T-helper 2 cell (primary cell): ENCODE measurements around the gene HNMT.
"Not testable (repeated sequence)": the region's sequence is repeated elsewhere in the genome, so short reads cannot be mapped to it uniquely, and the experiment has no call there.

ENCODE experiments used
- DNase-seq, 5 experiments: peaks; one replicate each; pipeline versions ENCODE4 v3.0.0 to v3.0.0-alpha.2; 2012 to 2022

HNMT gene

DNA sequence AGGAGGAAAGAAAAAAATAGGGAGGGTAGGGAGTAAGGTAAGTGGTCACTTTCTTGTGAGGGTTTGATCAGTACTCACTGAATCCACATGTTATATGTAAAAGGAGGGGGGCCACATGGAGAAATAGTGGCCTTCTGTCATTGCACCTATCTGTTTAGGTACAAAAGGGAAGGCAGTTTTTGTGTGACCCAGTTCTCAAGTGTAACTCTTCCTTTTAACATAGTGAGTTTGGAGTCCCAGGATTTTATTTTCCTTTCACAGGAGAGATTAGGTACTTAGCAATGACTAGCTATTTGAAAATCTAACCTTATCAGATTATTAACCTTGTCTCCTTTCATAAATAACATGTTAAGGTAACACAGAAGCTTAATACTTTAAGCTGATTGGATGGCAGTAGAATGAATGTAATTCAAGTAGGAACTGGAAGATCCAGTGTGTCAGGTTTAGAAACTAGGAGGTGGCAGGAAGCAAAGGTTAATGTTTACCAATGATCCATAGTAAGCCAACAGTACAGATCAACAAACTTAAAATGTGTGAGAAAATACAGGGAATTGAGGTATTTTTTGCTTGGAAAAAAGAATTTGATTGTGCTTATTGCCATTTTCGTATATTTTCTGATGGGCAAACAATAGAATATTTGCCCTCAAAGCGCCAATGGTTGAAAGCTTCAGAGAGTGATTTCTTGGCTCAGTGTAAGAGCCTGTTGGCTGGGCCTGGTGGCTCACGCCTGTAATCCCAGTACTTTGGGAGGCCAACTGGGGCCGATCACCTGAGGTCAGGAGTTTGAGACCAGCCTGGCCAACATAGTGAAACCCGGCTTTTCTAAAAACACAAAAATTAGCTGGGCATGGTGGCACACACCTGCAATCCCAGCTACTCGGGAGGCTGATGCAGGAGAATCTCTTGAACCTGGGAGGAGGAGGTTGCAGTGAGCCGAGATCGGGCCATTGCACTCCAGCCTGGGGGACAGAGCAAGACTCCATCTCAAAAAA lies 11.3 kb downstream of the HNMT start:
- DNase-seq, result no peak

DNA sequence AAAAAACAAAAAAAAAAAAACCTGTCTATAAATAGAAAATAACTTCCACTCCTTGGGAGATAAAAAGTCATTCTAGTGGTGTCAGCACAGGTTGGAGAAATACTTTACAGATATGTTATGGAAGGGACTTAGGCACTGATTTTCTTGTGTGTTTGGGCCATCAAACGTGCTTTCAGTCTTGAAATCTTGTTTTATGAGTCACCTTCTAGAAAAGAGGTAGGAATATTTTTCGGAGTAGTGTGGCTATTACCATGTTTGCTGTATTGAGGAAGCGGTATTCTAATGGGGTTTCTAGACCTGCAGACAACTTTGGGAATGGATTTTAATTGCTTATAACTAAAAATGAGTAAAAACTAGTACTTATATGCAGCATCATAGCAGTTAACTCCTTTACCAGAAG lies 12.0 kb downstream of the HNMT start:
- DNase-seq, result no peak

DNA sequence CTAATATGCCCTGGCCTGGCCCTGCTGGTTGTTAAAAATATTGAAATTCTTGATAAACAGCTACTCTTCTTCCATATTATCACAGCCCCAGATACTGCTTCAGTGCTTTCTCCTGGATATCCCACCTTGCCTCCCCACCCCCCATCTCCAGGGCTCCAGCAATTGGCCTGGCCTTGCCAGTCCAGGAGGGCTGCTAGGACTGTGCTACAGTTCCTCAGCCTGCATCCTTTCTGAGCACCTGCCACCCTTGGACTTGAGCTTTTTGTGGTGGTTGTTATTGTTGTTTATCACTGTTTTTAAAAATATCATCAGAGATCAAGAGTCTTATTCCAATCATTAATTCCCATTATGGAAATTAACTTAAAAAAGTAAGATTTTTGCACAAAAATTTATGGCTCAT lies 13.5 kb downstream of the HNMT start:
- no peak for DNase-seq

DNA sequence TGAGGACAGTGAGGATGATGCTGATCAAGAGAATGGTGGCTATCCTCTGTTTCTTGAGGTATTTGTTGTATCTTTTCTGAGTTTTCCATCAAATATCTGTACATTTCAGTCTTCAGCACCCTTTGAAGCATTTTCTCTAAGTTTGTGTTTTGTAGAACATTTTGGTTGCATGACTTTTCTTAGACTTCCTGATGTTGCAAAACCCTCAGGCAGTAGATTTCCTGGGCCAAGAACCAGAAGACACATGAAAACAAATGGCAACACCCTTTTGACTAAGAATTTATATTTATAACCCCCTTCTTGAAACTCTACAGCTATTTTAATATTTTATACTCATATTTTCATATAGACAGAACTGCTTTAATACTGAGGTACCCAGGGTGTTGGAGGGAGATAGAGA lies 16.2 kb downstream of the HNMT start:
- DNase-seq, result no peak

DNA sequence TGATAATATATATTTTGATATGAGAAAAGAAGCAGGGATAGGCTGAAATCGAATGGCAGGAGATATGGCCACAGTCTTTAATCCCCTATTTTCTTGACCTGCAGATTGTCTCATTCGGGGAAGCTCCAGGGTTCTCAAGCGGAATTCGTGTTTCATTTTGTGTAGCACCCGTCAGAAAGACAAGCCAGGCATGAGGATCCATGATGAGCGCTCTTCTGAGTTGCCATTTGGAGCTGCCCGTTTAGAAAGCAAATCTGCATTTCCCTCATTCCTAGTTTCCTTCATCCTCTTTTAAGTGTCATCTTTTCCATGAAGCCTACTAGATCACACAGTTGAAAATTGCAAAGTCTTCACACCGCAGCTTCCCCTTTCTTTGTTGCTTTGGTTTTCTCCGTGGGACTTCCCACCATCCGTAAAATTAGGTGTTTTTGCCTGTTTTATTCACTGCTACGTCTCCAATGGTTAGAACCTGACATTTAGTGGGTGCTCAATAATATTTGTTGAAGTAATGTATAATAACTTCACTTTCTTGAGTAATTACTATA lies 16.9 kb downstream of the HNMT start:
- no peak for DNase-seq

DNA sequence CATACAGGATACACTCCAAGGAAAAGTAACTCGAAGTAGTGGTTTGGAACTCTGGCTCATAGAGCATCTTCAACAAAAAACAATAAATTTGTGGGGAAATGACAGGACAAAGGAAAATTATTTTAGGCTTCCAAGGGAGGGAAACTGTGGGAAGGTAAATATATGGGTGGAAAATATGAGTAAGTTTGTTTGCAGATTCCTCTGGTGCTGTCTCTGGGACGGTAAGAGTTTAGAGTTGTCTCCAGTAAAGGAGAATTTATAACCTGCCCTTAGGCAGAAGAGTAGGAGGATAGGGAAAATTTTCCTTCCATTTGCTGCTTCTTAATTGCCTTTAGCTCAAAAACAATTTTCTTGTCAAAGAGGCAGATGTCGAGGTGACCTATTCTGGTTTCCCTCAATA lies 19.3 kb downstream of the HNMT start:
- no peak for DNase-seq

DNA sequence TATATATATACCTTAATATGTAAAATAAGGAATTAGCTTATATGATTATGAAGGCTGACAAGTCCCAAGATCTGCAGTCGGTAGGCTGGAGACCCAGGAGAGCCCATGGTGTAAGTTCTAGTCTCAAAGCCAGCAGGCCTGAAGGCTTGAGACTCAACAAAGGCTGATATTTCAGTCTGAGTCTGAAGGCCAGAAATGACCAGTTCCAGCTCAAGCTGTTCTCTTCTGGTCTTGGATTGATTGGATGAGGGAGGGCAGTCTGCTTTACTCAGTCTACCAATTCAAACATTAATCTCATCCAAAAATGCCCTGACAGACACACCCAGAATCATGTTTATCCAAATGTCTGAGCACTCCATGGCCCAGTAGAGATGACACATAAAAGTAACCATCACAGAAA lies 22.0 kb downstream of the HNMT start:
- DNase-seq, result no peak

DNA sequence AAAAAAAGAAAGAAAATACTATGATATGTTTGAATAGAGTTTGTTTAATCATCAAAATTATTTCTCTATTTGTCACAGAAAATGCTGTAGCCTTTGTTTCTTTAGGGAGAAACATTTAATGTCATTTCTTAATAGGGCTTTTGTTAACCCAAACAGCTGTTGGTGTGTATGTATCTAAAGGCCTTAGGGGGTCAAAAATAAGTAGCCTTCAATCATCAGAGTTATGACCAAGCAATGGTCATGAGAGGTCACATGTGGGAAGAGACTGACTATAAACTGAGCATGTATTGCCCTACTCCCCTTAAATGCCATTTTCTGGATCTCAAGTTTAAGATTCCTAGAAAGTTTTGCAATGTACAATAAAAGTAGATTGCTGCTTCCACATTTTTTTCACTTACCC lies 22.7 kb downstream of the HNMT start:
- no peak for DNase-seq

DNA sequence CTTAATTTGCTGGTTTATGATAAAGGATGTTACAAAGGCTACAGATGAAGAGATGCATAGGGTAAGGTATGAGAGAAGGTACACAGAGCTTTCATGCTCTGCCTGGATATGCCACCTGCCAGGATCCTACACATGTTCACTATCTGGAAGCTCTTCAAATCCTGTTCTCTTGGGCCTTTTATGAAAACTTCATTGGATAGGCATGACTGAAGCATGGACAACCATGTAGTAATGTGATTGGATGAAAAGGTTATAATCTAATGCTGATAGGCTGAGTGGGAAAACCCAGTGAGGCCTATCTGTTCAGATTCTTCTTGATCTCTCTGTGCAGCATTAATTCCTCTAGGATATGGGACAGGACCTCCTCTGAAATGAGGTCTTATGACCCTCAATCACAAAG lies 26.8 kb downstream of the HNMT start:
- no peak for DNase-seq

DNA sequence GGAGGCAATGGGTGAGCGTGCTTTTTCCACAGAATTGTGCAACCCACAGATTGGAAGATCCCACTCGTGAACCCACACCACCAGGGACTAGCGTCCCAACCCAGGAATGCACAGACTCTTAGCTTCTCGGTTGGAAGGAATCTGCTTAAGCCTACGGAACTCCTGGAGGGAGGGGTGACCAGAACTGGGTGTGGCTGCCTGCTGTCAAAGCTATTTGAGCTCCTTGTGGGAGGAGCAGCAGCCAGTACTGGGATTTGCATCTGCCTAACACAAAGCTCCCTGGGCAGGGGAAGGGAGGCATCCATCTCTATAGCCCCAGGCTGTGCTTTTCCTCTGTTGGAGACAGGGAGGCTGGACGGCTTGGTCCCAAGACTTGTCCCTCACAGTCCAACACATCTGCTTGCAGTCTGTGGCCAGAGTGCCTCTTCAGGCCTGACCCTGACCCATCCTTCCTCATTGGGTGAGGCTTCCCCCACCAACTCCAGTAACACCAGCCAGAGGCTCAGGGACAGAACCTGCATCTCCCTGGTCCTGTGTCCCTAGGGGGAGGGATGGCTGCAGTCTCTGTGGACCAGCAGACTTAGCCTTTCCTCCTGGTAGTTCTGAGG lies 27.9 kb downstream of the HNMT start:
- no peak for DNase-seq

DNA sequence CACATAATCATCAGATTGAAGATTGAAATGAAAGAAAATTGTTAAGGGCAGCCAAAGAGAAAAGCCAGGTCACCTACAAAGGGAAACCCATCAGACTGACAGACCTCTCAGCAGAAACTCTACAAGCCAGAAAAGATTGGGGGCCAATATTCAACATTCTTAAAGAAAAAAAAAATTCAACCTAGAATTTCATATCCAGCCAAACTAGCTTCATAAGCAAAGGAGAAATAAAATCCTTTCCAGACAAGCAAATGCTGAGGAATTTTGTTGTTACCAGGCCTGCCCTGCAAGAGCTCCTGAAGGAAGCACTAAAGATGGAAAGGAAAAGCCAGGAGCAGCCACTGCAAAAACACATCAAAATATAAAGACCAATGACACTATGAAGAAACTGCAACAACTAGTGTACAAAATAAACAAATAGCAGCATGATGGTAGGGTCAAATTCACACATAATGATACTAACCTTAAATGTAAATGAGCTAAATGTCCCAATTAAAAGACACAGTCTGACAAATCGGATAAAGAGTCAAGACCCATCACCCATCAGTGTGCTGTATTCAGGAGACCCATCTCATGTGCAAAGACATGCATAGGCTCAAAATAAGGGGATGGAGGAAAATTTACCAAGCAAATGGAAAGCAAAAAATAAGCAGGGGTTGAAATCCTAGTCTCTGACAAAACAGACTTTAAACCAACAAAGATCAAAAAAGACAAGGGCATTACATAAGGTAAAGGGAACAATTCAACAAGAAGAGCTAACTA lies 29.6 kb downstream of the HNMT start:
- not testable (repeated sequence) for DNase-seq

DNA sequence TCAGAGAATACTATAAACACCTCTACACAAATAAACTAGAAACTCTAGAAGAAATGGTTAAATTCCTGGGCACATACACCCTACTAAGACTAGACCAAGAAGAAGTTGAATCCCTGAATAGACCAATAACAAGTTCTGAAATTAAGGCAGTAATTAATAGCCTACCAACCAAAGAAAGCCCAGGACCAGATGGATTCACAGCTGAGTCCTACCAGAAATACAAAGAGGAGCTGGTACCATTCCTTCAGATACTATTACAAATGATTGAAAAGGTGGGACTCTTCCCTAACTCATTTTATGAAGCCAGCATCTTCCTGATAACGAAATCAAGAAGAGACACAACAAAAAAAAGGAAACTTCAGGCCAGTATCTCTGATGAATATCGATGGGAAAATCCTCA lies 31.1 kb downstream of the HNMT start:
- not testable (repeated sequence) for DNase-seq

DNA sequence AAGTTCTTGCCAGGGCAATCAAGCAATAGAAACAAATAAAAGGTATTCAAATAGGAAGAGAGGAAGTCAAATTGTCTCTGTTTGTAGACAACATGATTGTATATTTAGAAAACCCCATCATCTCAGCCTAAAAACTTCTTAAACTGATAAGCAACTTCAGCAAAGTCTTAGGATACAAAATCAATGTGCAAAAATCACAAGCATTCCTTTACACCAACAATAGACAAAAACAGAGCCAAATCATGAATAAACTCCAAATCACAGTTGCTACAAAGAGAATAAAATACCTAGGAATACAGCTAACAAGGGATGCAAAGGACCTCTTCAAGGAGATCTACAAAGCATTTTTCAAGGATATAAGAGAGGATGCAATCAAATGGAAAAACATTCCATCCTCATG lies 31.9 kb downstream of the HNMT start:
- not testable (repeated sequence) for DNase-seq

DNA sequence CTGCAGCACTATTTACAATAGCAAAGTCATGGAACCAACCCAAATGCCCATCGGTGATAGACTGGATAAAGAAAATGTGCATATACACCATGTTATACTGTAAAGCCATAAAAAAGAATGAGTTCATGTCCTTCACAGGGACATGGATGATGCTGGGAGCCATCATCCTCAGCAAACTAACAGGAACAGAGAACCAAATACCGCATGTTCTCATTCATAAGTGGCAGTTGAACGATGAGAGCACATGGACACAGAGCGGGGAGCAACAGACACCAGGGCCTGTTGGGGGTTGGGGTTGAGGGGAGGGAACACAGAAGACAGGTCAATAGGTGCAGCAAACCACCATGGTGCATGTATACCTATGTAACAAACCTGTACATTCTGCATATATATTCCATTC lies 33.5 kb downstream of the HNMT start:
- DNase-seq, result no peak

DNA sequence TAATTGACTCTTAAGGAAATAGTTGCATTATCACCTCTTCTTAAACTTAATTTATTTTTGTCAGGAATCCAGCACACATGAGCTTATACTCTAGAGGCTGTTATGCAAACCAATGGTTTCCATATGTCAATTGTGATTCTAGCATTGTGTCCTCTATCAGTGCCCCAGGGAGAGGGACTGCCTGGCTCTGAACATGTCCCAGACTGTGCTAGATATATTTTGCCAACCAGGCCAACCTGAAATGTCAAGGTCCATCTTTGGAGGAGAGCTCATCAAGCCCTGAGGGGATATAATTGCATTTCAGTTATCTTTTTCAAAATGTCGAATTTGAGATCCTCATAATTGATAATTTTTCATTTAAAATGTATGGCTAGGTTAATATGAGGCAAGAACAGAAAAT lies 34.2 kb downstream of the HNMT start:
- DNase-seq, result no peak

DNA sequence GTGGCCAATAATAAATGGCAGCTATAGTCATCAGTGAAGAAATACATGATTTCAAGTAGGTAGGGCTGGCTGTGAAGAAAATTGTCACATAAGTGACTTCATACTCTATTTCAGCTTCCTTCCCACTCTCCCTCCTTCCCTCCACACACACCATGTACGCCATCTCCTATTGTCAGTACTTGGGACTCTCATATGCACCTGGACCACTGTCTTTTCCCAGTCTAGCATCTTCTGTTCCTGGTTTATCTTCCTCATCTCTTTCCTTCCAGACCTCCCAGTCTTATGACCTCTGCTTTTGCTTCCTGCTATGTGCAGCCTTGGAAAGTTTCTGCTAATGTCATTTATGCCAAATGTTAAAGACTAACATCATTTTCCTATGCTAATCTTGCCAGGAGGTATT lies 35.0 kb downstream of the HNMT start:
- DNase-seq, result no peak

DNA sequence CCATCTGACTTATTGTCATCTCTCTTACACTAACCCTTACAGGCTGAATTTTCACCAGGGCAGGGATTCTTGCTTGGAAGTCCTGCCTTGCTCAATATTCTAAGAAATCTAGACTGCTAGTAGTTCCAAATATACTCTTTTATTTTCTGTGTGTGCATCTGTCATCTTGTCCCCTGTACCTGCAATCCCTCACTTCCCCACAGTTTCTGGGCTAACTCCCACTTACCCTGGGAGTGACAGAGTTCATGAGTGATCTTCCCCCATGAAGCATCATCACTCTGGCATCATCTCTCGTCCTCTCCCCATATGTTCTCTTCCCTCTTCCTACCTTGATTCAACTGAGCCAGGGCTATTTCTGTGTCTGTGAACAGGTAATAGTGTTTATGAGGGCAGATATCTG lies 35.7 kb downstream of the HNMT start:
- no peak for DNase-seq

DNA sequence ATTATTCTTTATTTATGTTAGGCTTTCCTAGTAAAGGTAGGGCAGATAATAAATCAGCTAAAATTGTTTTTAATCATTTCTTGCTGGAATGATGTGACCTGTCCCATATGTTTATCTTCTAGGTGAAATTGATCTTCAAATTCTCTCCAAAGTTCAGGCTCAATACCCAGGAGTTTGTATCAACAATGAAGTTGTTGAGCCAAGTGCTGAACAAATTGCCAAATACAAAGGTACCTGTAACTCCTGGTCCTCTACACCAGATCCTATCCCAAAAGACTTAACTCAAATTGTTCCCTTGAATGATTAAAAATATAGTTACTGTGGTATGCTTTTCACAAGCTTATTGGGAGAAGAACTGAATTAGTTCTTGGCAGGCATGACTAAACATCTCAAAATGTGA lies 36.5 kb downstream of the HNMT start:
- DNase-seq, result no peak

DNA sequence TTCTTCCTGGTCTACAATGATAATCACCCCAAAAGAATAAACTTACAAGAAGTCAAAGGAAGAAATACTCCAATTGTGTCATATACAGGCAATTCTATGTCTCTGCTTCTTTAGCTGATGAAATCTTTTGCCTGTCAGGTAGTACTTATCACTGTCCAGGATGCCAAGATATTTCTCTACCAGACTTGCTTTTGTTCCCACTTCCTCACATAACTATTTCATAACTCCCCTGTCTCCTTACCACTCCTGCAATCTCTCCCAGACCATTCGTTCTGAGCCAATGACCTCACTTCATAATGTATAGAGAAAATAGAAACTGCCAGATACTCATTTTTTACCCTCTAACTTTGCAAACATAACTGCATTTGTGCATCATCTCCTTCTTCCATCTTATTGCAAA lies 39.1 kb downstream of the HNMT start:
- DNase-seq, result no peak

DNA sequence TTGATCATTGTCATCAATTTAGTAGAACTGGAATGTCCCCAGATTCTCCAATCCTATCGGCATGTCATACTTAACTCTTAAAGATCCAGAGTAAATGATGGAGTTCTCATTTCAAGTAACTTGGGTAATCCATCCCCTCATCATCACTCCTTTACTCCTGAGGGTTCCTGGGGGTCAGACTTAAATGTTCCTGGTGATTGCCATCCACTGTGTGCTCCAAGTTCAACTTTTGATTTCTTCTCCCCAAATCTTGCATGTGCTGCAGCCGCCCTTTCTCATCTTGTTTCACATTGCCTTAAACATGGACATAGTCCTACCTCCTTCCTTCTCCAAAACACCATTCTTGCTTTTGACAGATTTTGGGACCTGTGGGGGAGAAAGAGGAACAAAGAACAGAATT lies 43.2 kb downstream of the HNMT start:
- DNase-seq, result no peak

DNA sequence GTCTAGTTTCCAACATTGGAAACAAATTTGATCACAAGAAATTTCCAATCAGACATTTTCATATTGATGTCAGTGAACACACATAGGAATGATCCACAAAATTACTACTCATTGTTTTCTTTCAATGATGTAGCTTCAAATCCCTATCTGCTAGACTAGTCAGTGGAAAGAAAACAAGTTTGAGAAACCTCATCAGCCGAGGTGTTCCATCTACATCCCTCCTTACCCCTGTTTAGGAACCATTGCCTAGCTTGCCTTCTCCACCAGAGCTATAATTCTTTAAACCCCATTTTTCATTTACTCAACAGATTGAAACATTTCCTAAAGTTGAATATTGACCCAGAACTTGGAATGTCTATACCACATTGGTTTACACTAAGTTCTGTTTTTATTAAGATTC lies 45.3 kb downstream of the HNMT start:
- no peak for DNase-seq

DNA sequence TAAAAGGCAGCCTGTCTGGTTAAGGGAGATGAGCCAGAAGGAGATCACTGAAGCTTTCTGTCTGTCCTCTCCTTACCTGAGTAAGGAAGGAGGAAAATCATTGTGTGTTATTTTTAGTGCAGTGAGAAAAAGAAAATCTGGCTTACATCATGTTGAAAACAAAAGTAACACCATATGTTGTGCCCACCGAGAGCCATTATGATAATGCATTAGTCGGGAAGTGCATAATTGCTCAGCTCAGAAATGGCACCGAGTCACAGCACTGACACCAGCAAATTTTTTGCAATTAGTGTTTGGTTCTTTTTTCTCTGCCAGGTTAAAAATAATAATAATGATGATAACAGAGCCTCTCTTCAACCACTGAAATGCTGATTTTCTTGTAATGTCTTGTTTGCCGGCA lies 46.6 kb downstream of the HNMT start:
- no peak for DNase-seq

DNA sequence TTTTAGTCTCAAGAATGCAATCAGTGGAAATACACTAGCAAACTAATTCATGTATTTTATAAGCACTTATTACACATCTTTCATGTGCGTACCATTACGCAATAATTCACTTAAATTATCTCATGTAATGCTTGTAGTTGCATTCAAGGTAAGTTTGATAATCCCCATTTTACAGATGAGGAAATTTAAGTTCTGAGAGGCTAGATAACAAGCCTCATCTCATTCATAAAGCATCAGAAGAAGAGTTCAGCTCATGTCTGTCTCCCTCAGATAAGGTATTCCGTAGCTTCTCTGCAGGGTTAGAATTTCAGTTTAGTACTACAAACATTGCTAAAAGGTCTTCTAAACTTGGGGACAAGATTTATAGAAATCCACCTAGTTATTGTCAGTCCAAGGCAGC lies 47.8 kb downstream of the HNMT start:
- DNase-seq, result no peak
